NCI-H524 (cell line): ENCODE data around the gene TTPAL.

Experiments used
- DNase-seq, 2 experiments: peaks; one replicate each; lab custom pipeline; 2025; lab: John Stamatoyannopoulos, UW

The TTPAL gene

GRCh38 chr20:44540834-44541233 lies 65.2 kb downstream of the TTPAL start:
- DNase-seq = no peak

DNA sequence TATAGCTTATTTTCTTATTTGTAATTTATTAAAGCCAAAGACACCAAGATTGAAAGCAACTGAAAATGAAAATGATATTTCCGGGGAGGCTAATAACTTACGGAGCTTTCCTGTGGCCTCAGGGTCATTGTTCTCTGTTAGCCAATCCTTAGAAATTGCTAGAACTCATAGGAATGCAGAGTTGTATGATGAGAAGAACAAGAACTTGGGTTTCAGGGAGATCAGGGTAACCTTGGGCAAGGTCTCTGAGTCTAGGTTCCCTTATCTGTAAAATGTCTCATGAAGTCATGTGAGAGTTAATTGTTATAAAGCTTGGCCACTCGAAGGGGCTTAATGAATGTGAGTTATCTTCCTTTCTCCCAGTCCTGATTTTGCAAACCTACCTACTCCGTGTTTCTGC lies 66.3 kb downstream of the TTPAL start:
- DNase-seq = no peak

GRCh38 chr20:44542890-44543289 lies 67.2 kb downstream of the TTPAL start:
- no peak for DNase-seq

- no peak for DNase-seq
Observed at GRCh38 chr20:44543358-44543757, 67.7 kb downstream of the TTPAL start.
